KBM-7 (cell line): Measurements from ENCODE around the gene PPP4C.
"Not testable (repeated sequence)": the region's sequence is repeated elsewhere in the genome, so short reads cannot be mapped to it uniquely, and the experiment has no call there.

Experiments used
- DNase-seq: peaks from one replicate; pipeline ENCODE4 v3.0.0-alpha.2; 2015
- in situ Hi-C: fragments of 300-500 bp; cut with MboI; formaldehyde crosslinking; loops from 2 replicates; pipeline ENCODE4 v1.14.3; 2020; ENCODE audit warnings: low sequenced_read_pairs, low pct_unique_long_range_greater_than_20kb, mixed read lengths

The PPP4C gene

DNA sequence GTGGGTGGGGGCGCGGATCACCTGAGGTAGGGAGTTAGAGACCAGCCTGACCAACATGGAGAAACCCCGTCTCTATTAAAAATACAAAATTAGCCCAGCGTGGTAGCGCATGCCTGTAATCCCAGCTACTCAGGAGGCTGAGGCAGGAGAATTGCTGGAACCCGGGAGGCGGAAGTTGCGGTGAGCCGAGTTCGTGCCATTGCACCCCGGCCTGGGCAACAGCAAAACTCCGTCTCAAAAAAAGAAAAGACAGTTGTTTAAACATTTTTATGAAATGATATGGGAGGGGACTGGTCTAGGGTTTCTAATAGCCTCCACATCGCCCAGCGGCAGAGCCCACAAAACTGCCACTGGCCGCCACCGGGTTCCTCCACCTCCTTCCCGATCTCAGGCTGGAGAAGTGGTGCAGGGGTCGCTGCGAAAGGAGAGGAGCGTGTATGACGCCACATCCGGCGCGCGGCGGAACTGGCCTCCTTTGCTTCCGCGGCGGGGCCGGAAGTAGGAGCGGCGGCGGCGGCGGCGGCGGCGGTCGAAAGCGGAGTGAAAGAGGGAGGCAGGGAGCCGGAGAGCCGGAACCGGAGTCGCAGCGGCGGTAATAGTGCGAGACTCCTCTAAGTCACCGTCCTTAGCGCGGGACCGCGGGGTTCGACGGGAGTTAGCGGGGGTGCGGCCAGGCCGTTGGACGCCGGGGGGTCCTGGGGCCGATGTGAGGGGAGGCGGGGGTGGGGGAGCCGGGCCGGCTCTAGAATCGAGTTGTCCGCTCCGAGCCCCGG is at the start of gene PPP4C:
PPP4C (plus strand) TSS at position 492 of the 773 bp plus-strand sequence. CDS start 384 bp downstream, outside the sequence.
- in situ Hi-C loops: no loop called here
- peak; percentile 95 for DNase-seq

DNA sequence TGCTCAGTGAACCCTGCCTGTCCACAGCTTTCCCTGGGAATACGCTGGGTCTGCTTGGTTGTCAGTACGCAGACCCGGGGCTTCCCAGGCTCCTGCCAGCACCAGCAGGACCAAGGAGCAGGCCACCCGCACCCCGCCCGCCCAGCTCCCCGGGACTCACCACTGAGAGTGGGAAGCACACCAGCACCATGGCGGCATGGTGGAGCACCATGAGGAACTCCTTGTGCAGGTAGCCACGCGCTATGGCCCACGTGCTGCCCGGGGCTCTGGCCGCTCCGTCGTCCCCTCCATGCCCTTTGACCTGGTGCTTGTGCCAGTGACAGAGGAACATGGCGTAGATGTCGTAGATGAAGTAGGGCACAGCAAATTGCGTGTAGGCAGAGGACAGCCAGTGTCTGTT is 49.3 kb upstream of the PPP4C start:
- DNase-seq: no peak
- in situ Hi-C loops: no loop called here

DNA sequence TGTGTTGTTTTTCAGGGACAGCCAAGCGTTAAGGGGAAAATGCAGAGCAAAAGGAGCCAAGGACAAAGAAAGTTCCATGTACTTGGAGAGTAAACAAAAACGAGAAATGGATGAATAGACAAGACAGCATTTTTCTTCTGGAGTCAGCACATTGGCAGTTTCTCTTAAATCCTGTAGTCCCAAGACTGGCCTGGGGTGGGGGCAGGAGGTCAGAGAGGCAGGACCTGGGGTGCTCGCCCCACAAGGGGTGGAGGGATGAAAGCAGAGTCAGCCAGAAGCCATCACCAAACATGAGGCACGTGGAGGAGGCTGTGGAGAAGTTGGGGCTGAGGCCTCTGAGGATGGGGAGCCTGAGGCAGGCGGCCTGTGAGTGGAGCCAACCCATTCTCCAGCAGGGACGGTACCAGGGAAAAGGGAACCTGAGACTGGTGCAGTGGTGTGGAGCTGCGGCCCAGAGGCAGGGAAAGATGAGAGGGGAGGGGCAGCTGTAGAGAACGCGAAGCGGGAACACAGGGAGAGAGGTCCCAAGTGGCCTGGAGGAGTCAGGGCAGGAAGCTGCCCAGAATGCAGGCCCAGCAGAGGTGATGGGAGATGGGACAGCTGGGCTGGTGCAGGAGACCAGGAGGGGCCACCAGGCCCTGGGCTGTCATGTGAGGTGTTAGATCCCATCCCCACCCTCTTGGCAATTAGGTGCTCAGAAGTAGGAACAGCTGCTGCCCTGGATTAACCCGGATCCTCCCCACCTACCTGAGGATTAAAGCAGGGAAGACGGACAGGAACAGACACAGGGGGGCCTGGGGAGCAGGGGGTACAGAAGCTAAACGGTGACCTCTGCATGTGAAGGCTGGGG is 48.0 kb upstream of the PPP4C start:
- DNase-seq: no peak
- in situ Hi-C loops: no loop called here

DNA sequence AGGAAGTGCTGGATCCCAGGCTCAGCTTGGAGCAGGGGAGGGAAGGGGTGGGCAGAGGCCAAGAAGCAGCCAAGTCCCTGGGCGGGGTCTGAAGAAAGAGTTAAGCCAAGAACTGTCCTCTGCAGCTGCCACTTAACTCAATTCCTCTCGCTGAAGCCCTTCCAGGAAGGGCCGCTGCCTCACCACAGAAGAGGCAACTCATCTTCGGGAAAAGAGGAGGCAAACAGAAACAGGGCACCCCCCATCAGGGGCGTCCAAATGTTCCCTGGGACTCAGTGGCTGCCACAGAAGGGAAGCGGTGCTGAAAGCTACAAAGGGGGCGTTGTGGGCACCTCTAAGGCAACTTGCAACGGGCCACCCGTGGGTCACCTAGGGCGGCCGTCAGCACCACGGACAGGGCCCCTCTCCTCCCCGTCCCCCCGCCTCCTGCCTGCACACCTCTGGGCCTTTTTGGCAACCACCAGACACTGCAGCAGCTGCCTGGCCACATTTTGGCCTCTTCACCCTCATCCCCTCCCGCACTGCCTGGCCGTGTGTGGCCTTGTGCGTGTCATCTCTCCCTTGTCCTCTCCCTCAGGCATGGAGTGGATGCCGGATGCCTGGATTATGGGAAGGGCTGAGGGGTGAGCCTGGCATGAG is 47.2 kb upstream of the PPP4C start:
- in situ Hi-C loops: no loop called here
- peak; percentile 49 for DNase-seq

DNA sequence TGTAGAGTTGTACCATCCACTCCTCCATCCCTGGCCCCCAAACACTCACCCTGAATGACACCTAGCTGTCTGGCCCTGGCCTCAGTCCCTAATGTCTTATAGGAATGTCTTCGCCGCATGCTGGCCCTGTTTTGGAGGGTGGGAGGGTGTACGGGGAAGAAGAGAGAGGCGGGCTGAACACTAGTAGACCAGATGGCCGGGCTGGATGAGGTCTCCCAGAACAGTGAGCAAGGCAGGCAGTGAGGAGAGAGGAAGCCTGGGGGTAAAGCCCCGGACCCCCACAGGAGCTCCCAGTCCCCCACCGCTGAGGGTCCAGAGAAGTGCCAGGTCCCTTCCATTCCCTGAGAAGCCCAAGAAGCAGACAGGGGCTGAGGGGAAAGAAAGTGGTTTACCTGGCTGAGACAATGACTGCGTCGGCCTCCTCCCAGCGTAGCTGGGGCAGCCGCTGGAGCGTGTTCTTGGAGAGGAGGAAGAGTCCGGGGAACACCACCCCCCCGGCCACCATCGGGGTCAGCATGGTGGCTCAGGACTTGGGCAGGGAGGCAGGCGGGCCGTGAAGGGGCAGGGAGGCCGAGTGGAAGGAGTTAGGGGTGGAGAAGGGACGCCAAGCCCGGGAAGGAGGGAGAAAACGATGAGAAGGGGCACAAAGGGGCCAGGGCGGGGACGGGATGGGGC is 45.6 kb upstream of the PPP4C start:
- DNase-seq: no peak
- in situ Hi-C loops: no loop called here

DNA sequence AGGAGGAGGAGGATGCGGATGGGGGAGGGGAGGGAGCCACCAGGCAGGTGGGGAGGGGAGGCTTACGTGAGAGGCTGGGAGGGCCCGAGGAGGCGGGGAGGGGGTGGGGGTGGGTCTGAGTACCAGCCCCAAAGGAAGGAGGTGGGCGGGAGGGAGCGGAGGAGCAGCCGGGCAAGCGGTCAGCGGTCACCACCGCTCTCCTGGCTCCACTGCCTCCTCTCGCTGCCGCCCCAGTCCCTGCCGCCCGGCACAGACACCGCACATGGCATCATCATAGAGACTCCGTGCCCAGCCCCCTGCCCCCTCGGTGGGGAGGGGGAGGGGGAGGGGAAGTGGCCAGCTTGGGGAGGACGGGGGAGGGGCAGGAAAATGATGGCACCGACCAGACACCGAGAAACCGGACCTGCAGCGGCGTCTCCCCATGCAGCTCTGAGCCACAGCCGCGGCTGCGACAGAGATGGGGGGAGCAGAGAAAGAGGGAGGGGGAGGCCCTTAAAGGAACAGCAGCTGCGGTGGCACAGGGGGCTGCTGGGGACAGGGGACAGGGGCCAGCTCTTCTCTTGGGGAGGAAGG is 44.9 kb upstream of the PPP4C start, which contains the start of gene TLCD3B:
TLCD3B (minus strand) TSS at position 431 of the 573 bp plus-strand sequence. CDS start 744 bp downstream, outside the sequence.
- in situ Hi-C loops: no loop called here
- DNase-seq: no peak

DNA sequence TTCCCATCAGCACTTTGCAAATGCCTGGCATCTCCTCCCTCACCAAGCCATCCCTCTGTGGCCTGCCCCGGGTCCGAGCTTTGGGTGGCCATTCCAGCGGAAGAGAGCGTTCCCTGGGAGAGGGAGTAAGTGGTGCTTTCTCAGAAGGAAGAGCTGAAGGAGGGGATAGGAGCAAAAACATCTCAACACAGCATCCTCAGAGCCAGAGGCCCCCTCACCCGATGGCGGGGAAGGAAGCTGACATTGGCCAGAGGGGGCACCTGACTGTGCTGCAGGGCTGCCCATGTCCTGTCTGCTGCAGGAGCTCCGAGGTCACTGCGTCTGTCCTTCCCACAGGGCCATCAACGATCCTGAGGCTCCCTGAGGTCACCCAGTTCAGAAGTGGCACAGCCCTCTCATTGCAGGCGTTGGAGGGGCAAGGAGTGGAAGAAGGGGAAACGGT is 44.3 kb upstream of the PPP4C start:
- no peak for DNase-seq
- in situ Hi-C loops: no loop called here

DNA sequence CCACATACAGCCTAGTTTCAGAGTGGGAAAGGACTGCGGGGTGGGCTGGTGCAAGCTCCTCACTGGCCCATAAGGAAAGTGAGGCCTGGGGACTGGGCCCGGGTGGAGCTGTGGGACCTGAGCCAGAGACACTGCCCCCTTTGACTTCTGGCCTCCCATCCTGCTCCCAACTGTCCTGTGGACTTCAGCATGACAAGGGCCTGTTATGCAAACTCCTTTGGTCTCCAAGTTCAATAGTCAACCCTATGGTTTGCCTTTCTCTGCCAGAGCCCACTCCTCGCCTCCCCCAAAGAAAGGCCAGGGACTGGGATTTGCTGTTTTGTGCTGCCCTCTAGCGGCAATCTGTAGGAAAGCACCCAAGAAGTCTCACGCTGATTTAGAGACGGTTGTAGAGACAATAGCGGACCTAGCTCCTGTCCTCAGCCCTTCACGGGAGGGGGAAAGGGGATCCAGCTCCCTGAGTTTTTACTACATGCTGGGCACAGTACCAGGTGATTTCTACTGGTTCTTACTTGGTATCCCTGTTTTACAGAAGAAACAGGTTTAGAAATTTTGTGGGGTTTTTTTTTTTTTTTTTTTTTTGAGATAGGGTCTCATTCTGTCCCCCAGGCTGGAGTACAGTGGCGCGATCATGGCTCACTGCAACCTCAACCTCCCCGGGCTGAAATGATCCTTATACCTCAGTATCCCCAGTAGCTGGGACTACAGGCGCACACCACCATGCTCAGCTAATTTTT is 43.5 kb upstream of the PPP4C start:
- in situ Hi-C loops: no loop called here
- peak; percentile 86 for DNase-seq

DNA sequence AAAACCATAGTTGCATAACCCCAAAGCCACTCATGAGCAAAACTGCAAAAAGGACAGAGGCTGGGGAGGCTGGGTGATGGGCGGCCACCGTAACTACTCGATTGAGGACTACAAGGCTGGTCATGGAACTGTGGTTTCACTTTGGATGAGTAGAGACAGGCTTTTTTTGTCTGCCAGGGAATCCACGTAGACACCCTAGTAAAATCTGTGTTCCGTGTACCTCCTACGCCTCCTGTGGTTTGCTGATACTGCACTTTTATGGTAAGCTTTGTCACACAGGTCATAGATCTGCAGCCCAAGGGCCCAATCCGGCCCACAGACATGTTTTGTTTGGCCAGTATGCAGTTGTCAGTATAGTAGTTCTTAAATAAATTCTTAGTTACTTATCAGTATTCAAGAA is 42.5 kb upstream of the PPP4C start:
- in situ Hi-C loops: no loop called here
- no peak for DNase-seq

DNA sequence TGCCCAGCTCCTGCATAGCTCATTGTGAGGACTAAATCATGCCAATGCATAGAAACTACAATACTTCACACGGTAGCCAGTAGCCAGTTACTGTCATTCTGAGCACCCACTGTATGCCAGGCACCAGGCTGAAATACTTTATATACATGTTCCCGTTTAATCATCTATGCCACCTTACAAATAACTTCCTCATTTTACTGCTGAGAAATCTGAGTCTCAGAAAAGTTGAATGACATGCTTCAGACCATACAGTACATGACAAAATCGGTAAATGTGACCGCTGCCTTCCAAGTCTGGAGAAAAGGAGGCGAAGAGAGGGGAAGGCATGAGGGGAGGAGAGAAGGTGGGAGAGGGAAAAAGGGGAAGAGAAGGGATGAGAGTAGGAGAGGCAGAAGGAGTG is 35.6 kb upstream of the PPP4C start:
- in situ Hi-C loops: no loop called here
- DNase-seq: peak; percentile 52

DNA sequence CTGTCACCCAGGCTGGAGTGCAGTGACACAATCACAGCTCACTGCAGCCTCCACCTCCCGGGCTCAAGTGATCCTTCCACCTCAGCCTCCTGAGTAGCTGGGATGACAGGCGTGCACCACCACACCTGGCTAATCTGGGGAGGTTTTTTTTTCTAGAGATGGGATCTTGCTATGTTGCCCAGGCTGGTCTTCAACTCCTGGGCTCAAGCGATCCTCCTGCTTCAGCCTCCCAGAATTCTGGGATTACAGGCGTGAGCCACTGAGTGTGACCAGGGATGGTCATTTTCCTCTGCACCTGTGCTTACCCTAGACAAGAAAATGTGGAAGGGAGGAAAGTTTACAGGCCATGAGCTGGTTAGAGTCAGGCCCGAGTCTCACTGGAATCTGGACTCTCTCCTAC is 35.1 kb upstream of the PPP4C start:
- DNase-seq, in situ Hi-C loops: not testable (repeated sequence)

DNA sequence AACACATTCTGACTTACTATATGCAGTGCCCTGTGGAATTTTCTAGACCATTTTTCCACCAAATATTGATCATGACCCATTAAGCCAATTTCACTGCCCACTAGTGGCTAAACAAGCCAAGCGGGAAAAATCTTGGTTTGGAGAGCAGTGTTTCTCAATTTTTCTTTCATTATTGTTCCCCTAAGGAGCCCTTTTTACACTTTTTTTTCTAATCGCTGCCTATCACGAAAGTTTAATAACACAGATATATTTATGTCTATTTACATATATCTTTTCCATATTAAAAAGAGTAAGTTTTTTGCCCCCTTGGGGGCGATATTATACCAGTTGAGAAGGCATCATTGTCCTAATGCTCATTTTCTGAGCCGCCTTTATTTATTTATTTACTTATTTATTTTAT is 34.0 kb upstream of the PPP4C start:
- in situ Hi-C loops: no loop called here

DNA sequence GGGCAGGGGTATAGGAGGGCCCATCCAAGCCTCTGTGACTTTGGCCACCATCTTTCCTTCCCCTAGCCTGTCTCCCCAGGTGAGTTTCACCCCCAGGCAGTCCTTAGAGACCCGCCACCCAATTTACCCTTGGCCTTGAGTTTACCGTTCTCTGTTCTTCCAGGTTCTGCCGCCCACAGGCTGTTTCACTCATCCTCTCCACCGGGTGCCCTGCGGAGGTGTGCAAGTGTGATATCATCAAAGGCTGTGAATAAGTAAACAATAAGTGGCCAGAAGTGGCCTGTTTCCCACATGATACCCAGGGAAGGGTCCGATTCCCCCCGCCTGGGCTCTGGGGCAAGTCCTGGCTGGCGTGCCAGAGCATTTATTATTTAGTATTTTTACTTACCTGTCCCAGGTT is 29.6 kb upstream of the PPP4C start:
- no peak for DNase-seq
- in situ Hi-C loops: no loop called here

More for the DNA sequence above, 34.0 kb upstream of the PPP4C start:
- peak; percentile 21 for DNase-seq

DNA sequence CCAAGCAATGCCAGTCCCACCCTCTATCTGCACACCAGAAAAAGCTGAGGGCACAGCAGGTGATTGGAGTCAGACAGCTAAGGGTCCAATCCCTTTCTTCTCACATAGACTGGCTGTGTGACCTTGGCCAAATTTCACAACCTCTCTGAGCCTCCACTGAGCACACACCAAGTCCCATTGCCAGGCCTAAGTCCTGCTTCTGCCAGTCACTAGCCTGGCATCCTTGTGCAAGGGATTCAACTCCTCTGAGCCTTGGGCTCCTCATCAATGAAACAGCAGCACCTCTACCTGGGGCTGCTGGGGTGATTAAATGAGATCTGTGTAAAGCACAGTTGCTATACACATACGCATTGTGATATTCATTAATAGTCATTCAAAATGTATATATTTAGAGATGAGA is 29.2 kb upstream of the PPP4C start:
- no peak for DNase-seq
- in situ Hi-C loops: no loop called here

DNA sequence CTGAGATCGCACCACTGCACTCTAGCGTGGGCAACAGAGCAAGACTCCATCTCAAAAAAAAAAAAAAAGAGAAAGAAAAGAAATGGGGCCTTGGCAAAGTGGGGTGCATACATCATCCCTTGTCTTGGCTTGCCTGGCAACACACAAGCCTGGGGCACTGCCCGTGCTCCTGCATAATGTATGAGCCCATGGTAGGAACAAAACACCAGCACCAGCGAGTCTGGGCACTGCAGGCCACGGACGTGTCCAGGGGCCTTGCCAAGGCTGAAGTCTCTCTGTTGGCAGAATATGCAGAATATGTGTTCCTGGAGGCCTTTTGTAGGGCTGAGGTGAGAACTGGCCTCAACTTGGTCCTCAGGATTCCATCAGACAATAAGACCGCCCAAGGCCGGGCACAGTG is 25.9 kb upstream of the PPP4C start:
- no peak for DNase-seq
- in situ Hi-C loops: no loop called here

DNA sequence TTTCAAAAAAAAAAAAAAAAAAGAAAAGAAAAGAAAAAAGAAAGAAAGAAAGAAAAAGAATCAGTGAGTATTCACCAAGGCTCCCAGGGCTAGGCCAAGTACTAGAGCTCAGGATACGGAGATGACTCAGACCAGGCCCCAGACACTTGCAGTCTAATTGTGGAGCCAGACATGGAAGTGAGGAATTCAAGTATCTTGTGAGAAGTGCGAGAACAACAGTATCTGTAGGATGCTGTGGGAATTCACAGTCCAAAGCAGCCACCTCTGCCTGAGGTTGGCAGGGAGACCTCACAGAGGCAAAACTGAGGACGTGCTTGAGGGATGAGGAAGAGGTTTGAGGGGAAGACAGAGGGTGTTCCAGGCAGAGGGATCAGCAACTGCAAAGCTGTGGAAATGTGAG is 24.3 kb upstream of the PPP4C start:
- in situ Hi-C loops: no loop called here
- DNase-seq: no peak

DNA sequence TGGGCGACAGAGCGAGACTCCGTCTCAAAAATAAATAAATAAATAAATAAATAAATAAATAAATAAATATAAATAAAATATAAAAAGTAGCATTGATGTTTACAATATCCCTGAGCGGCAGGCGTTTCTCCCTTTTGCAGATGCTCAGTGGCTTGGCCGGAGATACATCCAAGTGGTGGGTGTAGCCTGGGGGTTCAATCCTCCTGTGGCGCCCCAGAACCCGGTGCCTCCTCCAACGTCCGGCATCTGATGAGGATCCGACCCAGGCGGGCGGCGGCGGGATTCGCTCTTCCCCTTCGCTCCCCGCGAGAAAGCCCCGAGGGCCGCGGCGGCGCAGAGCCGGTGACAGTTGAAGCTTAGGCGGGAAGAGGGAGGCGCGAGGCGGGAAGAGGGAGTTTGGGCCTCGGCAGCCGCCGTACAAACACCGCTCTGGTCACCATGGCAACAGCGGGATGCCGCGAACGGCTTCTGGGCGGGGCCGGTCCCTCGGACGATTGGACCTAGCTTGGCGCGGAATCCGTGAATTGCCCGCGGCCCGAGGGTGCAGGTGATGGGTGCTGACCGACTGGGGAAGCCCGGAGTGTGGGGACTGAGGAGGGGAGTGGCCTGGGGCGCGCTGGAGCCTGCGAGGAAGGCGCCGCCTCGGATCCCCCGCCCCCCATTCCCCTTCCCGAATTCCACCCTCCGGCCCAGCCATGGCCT is 23.0 kb upstream of the PPP4C start:
- DNase-seq: peak; percentile 95
- in situ Hi-C loops: no loop called here
